ENCODE results near the gene TAMALIN. TPM values are rescaled to one million over a fixed set of nuclear protein-coding genes. Genes with fewer than 3 reads are reported as not detected.

The TAMALIN gene
- total RNA-seq, 2 experiments from 2014 or later: 5.7 to 6.9 TPM

GRCh38 chr12:52007982-52008510, 1.3 kb downstream of the TAMALIN start:
- DNase-seq: no peak
- ChIA-PET POLR2A (interaction anchor here (0.9 kb wide), 1 partner anchor 15 kb away, joined by 3 read pairs; no protein-coding TSS in a partner anchor), CTCF (interaction anchor here (0.9 to 9.3 kb wide), 3 partner anchors 14 to 59 kb away, joined by 3 to 168 read pairs (median 3); no protein-coding TSS in a partner anchor)
- peaks cover 19% of the 10 kb centered on the region for H3K4me1 Mint-ChIP-seq
- H3K27ac Mint-ChIP-seq: no peak overlapping the region
- H3K9me3 Mint-ChIP-seq: no peaks in the 10 kb centered on the region
- no peaks in the 10 kb centered on the region for H3K36me3 Mint-ChIP-seq (ENCODE audit: low read depth)
- H3K4me3 Mint-ChIP-seq: peak overlapping the region; percentile 78
- H3K27me3 Mint-ChIP-seq: peaks cover 28% of the 10 kb centered on the region

GRCh38 chr12:52009081-52009751, 2.5 kb downstream of the TAMALIN start:
- Mint-ChIP-seq H3K27me3 (peaks cover 25% of the 10 kb centered on the region), H3K27ac (no peak overlapping the region), H3K4me1 (peaks cover 19% of the 10 kb centered on the region), H3K36me3 (ENCODE audit: low read depth) (no peaks in the 10 kb centered on the region), H3K4me3 (no peak overlapping the region), H3K9me3 (no peaks in the 10 kb centered on the region)
- no peak for DNase-seq
- POLR2A ChIA-PET: no interaction called here
- CTCF ChIA-PET: interaction anchor here (1.1 to 9.3 kb wide), 3 partner anchors 13 to 23 kb away, joined by 3 to 168 read pairs (median 4); no protein-coding TSS in a partner anchor

GRCh38 chr12:52010152-52010622, 3.4 kb downstream of the TAMALIN start:
- CTCF ChIA-PET: interaction anchor here (0.7 to 9.3 kb wide), 5 partner anchors 12 to 112 kb away, joined by 3 to 168 read pairs (median 3); no protein-coding TSS in a partner anchor
- H3K27me3 Mint-ChIP-seq: peaks cover 22% of the 10 kb centered on the region
- H3K4me1 Mint-ChIP-seq: peaks cover 19% of the 10 kb centered on the region
- no peak for DNase-seq
- H3K4me3 Mint-ChIP-seq: no peak overlapping the region
- H3K36me3 Mint-ChIP-seq (ENCODE audit: low read depth): no peaks in the 10 kb centered on the region
- no peak overlapping the region for H3K27ac Mint-ChIP-seq
- H3K9me3 Mint-ChIP-seq: no peaks in the 10 kb centered on the region
- POLR2A ChIA-PET: no interaction called here

DNA sequence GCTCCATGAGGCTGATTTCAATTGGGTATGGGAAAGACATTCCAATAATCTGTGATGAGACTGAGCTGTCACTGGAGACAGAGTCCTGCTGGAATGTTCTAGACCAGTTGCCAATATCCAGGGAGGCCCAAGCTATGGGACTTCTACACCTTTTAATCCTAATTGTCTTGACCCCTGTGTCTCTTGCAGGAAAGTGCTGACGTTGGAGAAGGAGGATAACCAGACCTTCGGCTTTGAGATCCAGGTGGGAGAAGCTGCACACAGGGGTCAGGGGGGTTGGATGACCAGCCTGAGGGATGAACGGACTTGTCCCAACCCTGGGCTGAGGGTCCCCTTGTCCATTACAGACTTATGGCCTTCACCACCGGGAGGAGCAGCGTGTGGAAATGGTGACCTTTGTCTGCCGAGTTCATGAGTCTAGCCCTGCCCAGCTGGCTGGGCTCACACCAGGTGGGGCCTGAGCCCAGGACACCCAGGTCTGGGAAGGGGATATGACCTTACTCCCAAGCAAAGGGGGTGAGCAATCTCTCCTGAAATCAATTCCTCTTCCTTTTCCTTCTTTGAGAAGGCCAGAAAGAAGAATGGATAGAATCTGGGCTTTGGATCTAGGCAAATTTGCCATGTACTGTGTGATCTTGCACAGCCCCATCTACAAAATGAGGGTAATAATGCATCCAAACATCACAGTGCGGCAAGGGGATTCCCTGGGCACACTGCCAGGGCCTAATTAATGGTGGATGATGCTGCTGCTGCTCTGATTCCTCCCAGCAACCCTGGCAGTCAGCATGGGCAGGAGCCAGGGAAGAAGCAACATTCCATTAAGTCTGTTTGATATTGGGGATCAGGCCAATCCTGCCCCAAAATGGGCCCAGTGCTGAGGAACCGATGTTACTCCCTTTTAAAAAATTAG, 4.2 kb downstream of the TAMALIN start:
- CTCF ChIA-PET: interaction anchor here (0.7 to 9.3 kb wide), 6 partner anchors 12 to 111 kb away, joined by 3 to 168 read pairs (median 3); no protein-coding TSS in a partner anchor
- Mint-ChIP-seq H3K4me3 (no peak overlapping the region), H3K9me3 (no peaks in the 10 kb centered on the region), H3K36me3 (ENCODE audit: low read depth) (no peaks in the 10 kb centered on the region), H3K4me1 (peaks cover 17% of the 10 kb centered on the region), H3K27ac (no peak overlapping the region), H3K27me3 (peaks cover 15% of the 10 kb centered on the region)
- POLR2A ChIA-PET: no interaction called here
- DNase-seq: no peak

- POLR2A ChIA-PET: interaction anchor here (0.6 kb wide), 1 partner anchor 21 kb away, joined by 3 read pairs; no protein-coding TSS in a partner anchor
- CTCF ChIA-PET: interaction anchor here (0.7 to 6.8 kb wide), 3 partner anchors 9 to 50 kb away, joined by 3 to 50 read pairs (median 4); no protein-coding TSS in a partner anchor
- Mint-ChIP-seq H3K9me3 (no peaks in the 10 kb centered on the region), H3K4me3 (no peak overlapping the region), H3K27ac (no peak overlapping the region), H3K4me1 (peaks cover 11% of the 10 kb centered on the region), H3K36me3 (ENCODE audit: low read depth) (no peaks in the 10 kb centered on the region), H3K27me3 (peaks cover 9% of the 10 kb centered on the region)
- no peak for DNase-seq
Observed at GRCh38 chr12:52011602-52012214, 5.0 kb downstream of the TAMALIN start.

DNA sequence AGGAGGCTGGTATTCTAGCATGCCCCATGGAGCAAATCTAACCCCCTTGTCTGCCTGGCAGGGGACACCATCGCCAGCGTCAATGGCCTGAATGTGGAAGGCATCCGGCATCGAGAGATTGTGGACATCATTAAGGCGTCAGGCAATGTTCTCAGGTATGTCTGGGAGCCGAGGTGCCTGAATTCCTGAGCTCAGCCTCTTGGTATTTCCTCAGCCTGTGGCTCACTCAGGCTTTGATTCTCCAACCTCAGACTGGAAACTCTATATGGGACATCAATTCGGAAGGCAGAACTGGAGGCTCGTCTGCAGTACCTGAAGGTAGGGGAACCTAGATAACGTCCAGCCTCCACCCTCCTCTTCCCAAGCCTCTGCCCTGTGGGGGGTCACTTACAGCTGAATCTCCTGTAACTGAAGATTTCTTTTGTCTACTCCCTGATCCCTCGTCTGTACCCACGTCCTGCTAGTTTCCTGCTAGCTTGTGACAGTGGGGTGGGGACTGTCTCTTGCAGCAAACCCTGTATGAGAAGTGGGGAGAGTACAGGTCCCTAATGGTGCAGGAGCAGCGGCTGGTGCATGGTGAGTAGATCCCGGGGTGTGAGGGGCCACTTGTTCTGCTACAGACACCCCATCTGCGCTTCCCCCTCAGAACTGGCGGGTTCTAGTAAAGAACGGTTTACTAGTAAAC, 7.0 kb downstream of the TAMALIN start:
- Mint-ChIP-seq H3K4me1 (no peaks in the 10 kb centered on the region), H3K9me3 (no peaks in the 10 kb centered on the region), H3K4me3 (no peak overlapping the region), H3K36me3 (ENCODE audit: low read depth) (no peaks in the 10 kb centered on the region), H3K27ac (no peak overlapping the region), H3K27me3 (no peaks in the 10 kb centered on the region)
- CTCF ChIA-PET: interaction anchor here (0.6 to 6.8 kb wide), 2 partner anchors 10 to 669 kb away, joined by 5 to 50 read pairs; no protein-coding TSS in a partner anchor
- DNase-seq: no peak
- POLR2A ChIA-PET: no interaction called here

- ChIA-PET CTCF (interaction anchor here (6.8 kb wide), 1 partner anchor 9 kb away, joined by 50 read pairs; no protein-coding TSS in a partner anchor), POLR2A (no interaction called here)
- Mint-ChIP-seq H3K4me3 (no peak overlapping the region), H3K9me3 (no peaks in the 10 kb centered on the region), H3K36me3 (ENCODE audit: low read depth) (no peaks in the 10 kb centered on the region), H3K27ac (no peak overlapping the region), H3K4me1 (no peaks in the 10 kb centered on the region), H3K27me3 (no peaks in the 10 kb centered on the region)
- DNase-seq: no peak
Observed at GRCh38 chr12:52014567-52015530, 8.1 kb downstream of the TAMALIN start.

- ChIA-PET CTCF (interaction anchor here (0.8 to 6.8 kb wide), 2 partner anchors 9 to 12 kb away, joined by 3 to 50 read pairs; no protein-coding TSS in a partner anchor), POLR2A (no interaction called here)
- no peaks in the 10 kb centered on the region for H3K27me3 Mint-ChIP-seq
- no peak for DNase-seq
- no peaks in the 10 kb centered on the region for H3K9me3 Mint-ChIP-seq
- H3K36me3 Mint-ChIP-seq (ENCODE audit: low read depth): no peaks in the 10 kb centered on the region
- H3K4me3 Mint-ChIP-seq: no peak overlapping the region
- peaks cover 7% of the 10 kb centered on the region for H3K4me1 Mint-ChIP-seq
- no peak overlapping the region for H3K27ac Mint-ChIP-seq
Observed at GRCh38 chr12:52015532-52016041, 8.8 kb downstream of the TAMALIN start.

- Mint-ChIP-seq H3K27me3 (no peaks in the 10 kb centered on the region), H3K9me3 (no peaks in the 10 kb centered on the region), H3K36me3 (ENCODE audit: low read depth) (no peaks in the 10 kb centered on the region), H3K4me3 (no peak overlapping the region), H3K4me1 (peaks cover 21% of the 10 kb centered on the region), H3K27ac (peak overlapping the region; percentile 31)
- ChIA-PET CTCF (interaction anchor here (3.4 to 8.7 kb wide), 2 partner anchors 12 to 26 kb away, joined by 21 to 168 read pairs; partner anchors contain the start of gene TAMALIN), POLR2A (no interaction called here)
- DNase-seq: no peak
Observed at GRCh38 chr12:52018433-52019112, 11.8 kb downstream of the TAMALIN start.

DNA sequence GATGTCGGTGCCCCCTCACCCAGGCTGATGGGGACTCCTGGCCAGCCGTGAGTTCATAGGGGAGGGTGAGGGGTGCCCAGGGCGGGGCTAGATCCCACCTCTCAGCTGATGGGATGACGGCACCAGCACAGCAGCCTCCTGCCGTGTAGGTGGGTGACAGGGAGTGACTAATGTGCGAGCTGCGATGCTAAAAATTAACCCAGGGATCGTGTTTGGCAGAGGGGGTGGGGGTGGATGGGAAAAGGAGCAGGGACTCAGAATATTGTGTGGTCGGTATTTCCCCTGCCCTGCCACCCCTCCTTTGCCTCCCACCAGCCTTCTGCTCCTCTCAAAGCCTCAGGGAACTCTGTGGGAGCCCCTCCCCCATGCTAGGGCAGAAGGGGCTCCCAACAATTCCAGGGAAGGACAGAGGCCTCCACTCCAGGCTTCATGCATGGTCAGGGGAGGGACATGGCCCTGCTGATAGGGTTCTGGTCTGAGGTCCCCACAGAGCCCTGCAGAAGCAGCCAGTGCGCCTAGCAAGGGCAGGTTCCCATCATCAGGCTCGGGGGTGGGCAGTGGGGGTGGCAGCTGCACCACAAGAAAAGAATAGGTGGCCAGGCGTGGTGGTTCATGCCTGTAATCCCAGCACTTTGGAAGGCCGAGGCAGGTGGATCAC, 12.5 kb downstream of the TAMALIN start:
- Mint-ChIP-seq H3K9me3 (no peaks in the 10 kb centered on the region), H3K4me3 (no peak overlapping the region), H3K27ac (no peak overlapping the region), H3K36me3 (ENCODE audit: low read depth) (no peaks in the 10 kb centered on the region), H3K27me3 (no peaks in the 10 kb centered on the region), H3K4me1 (peaks cover 26% of the 10 kb centered on the region)
- ChIA-PET CTCF (interaction anchor here (0.6 to 8.7 kb wide), 6 partner anchors 13 to 104 kb away, joined by 3 to 168 read pairs (median 6); partner anchors contain the start of genes ATG101 and TAMALIN), POLR2A (no interaction called here)
- no peak for DNase-seq
